Activated CD8-positive, alpha-beta memory T cell treated with anti-CD3 and anti-CD28 coated beads for 24 hours (primary cell): ENCODE data around the gene OR14A2.
"Not testable (repeated sequence)": the region's sequence is repeated elsewhere in the genome, so short reads cannot be mapped to it uniquely, and the experiment has no call there.

Experiments used
- DNase-seq: peaks from one replicate; pipeline ENCODE4 v3.0.0-alpha.2; 2020

The OR14A2 gene

GRCh38 chr1:247748041-247748440 is at the start of gene OR14A2:
OR14A2 (minus strand) TSS chr1:247748141.
- no peak for DNase-seq

GRCh38 chr1:247797518-247797917 is 49.6 kb upstream of the OR14A2 start:
- DNase-seq: no peak

- DNase-seq: no peak
These were observed 21.7 kb upstream of the OR14A2 start for GRCh38 chr1:247769603-247770002.

DNA sequence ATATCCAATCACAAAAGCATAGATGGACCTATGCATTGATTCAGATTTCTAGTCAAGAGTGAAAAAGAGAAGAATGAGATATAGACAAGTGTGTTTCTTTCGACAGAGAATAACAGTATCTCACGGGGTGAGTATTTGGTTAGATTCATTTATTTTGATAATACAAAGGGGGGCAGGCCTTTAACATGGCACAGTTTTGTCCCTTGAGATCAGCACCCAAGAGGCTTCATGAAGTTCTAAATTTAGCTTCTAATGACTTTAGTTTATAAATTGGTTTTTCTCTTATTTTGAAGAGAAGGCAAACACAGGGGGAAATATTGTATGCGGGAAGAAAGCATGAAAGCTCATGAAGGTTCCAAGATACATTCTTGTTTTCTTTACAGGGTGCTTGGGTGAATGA is 12.5 kb upstream of the OR14A2 start, which contains the start of gene OR1C1:
Gene OR1C1 (minus strand): TSS at position 101 of the 400 bp plus-strand sequence. CDS start 2,150 bp downstream, outside the sequence.
- DNase-seq: no peak

DNA sequence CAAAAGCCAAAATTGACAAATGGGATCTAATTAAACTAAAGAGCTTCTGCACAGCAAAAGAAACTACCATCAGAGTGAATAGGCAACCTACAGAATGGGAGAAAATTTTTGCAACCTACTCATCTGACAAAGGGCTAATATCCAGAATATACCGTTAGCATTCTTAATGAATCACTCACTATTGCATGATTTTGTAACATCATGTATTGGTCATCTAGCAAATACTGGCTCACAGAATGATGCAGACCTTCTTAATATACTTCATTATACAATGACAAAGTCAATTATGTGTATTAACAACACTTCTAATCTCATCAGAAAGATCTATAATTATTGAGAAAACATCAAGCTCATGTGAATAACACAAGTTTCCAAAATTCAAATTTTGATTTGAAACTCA is 6.4 kb upstream of the OR14A2 start:
- DNase-seq: not testable (repeated sequence)

- no peak for DNase-seq
These were observed 1.9 kb upstream of the OR14A2 start for GRCh38 chr1:247749870-247750269.

- DNase-seq: no peak
These were observed 325 bp downstream of the OR14A2 start for GRCh38 chr1:247747616-247748015.

DNA sequence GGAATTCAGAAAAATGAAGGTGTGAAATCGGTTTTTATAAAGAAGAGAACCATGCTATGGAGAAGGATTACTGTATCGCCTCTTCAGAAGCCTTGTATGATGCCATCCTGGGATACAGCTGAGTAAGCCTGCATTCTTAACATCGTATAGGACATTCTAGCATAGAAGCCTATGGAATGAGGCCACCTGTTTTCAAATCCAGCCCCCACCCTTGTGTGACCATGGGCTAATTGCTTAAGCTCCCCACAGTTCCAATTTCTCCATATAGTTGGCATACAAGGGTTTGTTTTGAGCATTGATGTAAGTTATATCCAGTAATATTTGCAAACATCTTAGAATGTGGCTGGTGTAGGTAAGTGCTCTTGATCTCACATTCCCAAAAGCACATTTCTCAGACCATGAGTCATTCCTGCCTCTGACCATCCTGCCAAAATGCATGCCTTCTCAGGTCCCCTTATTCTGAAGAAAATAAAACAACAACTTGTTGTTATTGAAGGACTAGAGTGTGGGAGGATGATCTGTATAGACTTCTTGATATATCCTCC is 1.5 kb downstream of the OR14A2 start:
- DNase-seq: no peak

- not testable (repeated sequence) for DNase-seq
These were observed 5.7 kb downstream of the OR14A2 start for GRCh38 chr1:247742215-247742760.

GRCh38 chr1:247741756-247742155 is 6.2 kb downstream of the OR14A2 start:
- DNase-seq: no peak

DNA sequence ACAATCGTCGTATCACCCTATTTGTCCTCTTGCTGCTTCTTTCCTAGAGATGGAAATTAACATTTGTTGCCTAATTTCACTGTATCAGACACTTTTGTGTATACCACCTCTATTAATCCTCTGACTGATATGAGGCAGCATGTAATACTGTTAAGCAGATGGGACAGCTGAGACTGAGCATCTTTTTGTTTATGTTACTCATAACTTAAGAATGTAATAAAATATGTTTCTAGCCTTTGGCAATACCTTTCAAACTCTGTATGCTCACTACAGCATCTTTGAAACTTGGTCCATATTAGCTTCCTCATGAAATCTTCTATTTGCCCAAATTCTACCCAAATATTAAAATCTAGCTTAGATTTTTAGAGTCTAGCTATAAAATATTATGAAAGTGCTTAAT is 7.2 kb downstream of the OR14A2 start:
- DNase-seq: no peak

GRCh38 chr1:247738315-247738714 is 9.6 kb downstream of the OR14A2 start, which contains the start of gene OR14K1:
OR14K1 (plus strand) TSS chr1:247738615; CDS start chr1:247738615, 0 bp downstream.
- DNase-seq: no peak

- no peak for DNase-seq
These were observed 26.7 kb downstream of the OR14A2 start for GRCh38 chr1:247721222-247721621.

GRCh38 chr1:247716546-247716945 is 31.4 kb downstream of the OR14A2 start, which contains the start of gene OR6F1:
OR6F1 (minus strand) TSS chr1:247716646; CDS start chr1:247712755, 3,891 bp downstream.
- no peak for DNase-seq

DNA sequence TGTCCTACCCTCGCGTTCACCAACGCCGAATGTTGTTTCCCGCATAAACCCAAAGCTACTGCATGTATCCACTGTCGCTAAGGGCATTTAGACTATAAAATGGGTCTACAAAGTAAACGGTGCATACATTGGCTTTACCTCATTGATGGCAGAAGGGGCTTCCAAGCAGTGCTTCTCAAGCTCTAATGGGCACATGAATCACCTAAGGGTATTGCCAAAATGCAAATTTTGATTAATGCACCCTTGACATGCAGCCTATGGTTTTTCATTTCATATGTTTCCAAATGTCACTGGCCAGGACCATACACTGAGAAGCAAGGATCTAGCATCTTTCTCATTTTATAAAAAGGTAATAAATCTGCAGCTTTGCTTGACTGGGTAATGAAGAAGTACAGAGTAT is 34.2 kb downstream of the OR14A2 start:
- no peak for DNase-seq

DNA sequence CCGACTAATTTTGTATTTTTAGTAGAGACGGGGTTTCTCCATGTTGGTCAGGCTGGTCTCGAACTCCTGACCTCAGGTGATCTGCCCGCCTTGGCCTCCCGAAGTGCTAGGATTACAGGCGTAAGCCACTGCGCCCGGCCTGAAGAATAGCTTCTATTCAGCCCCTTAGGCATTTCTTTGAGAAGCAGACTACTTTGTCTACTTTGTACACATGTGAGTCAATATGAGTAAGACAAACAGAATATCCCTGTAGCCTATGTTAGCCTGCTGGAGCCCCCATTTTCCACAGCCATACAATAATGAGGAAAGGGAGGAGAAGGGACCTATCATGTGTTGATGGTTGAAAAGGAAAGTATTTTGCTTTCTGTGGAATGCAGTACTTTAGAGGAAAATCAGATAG is 37.3 kb downstream of the OR14A2 start:
- DNase-seq: not testable (repeated sequence)

GRCh38 chr1:247701338-247701737 is 46.6 kb downstream of the OR14A2 start:
- DNase-seq: no peak

DNA sequence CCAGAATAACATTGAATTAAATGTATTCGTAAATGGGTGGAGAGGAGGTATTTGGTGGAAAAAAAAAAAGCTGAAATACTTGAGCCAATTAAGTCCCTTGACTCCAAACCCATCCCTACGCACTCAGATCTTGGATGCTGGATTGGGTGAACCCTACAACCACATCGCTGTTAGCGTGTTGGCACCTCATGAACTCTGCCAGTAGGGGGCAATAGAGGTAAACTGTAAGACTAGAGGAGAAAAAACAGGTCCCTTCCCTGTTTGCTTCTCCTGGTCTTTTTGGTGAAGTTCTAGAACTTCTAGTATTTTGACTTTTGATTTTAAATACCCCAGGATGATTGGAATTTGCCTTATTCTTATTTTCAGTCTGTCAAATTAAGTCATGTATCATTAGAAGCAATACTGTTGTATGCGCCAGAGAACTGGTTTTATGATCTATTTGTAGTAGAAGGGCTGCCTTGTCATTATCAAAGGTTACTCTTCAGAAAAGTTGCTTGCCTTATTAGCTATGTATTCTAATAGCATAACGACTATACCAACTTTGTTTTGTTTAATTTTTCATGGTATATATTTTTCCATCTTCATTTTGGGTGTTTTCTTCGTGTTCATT is 66.5 kb downstream of the OR14A2 start:
- no peak for DNase-seq

- DNase-seq: no peak
These were observed 67.8 kb downstream of the OR14A2 start for GRCh38 chr1:247680171-247680570.

DNA sequence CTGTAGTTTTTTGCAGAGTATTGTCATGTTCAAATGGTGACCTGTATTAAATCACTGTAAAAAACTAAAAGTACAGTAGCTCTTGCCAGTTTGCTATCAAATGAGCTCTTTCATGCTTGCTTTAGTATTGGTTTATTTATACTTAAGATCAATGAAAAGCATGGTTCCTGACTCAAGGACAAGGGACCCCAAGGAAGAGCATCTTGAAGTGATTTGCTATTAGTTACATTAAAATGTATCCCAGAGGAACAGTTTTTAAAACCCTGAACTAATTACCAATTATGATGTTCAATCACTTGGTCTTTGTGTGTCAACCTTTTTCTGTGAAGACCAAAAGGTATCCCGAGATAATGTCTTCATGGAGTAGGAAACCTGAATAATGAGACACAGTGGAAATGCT is 68.3 kb downstream of the OR14A2 start, which contains the start of gene OR13G1:
Gene OR13G1 (minus strand): TSS at position 101 of the 400 bp plus-strand sequence. CDS start 6,698 bp downstream, outside the sequence.
- no peak for DNase-seq
